K562 (cell line): ENCODE results near the gene USF2. TPM values are rescaled to one million over a fixed set of nuclear protein-coding genes. Genes with fewer than 3 reads are reported as not detected.

ENCODE experiments used
- ATF1 ChIP-seq, 2 experiments: fragments of 450-650 bp in 1 of 2; IDR thresholded peaks; 2 replicates each; pipeline ENCODE4 v1.6.1; 2016; ENCODE audit warnings: missing compliant biosample characterization in 1 of 2, missing genetic modification characterization in 1 of 2
- CXXC5 ChIP-seq: fragments of 250-450 bp; sonication (Bioruptor Pico); IDR thresholded peaks from 2 replicates; pipeline ENCODE4 v1.8.0; 2022; ENCODE audit warnings: inconsistent platforms, mild to moderate bottlenecking, moderate library complexity
- E2F1 ChIP-seq: sonication (generic); formaldehyde crosslinking; IDR thresholded peaks from 2 replicates; pipeline ENCODE4 v1.8.1; 2023; ENCODE audit warnings: mild to moderate bottlenecking, missing genetic modification reagents, moderate library complexity
- ELK3 ChIP-seq: fragments of 450-650 bp; formaldehyde crosslinking; IDR thresholded peaks from 2 replicates; pipeline ENCODE4 v1.4.0; 2020; ENCODE audit warnings: mild to moderate bottlenecking
- ETS2 ChIP-seq: IDR thresholded peaks from 2 replicates; pipeline ENCODE4 v1.6.1; 2016; ENCODE audit warnings: borderline replicate concordance, missing genetic modification characterization, mild to moderate bottlenecking, moderate library complexity, missing compliant biosample characterization; ENCODE audit not compliant: poor library complexity, severe bottlenecking
- FOXJ2 ChIP-seq: fragments of 200-800 bp; sonication (Bioruptor generic); IDR thresholded peaks from 2 replicates; pipeline ENCODE4 v1.6.1; 2016; ENCODE audit warnings: missing genetic modification characterization, missing compliant biosample characterization
- ID3 ChIP-seq, 2 experiments: fragments of 250-450 bp in 1 of 2; fragments of 450-650 bp in 1 of 2; sonication (Bioruptor Pico) in 1 of 2; IDR thresholded peaks; 2 replicates each; pipeline versions ENCODE4 v1.6.1 to v1.8.0; 2016 to 2021; ENCODE audit warnings: mild to moderate bottlenecking in 2 of 2, moderate library complexity in 2 of 2, missing compliant biosample characterization in 1 of 2, missing genetic modification characterization in 1 of 2
- JUND ChIP-seq, 2 experiments: IDR thresholded peaks; 2 replicates in 1 of 2; 3 replicates in 1 of 2; pipeline ENCODE4 v1.6.1; 2011; ENCODE audit warnings: borderline replicate concordance in 2 of 2, low read depth in 2 of 2, low read length in 2 of 2, improper control_type of control experiment in 1 of 2, missing biosample characterization in 1 of 2, missing genetic modification characterization in 1 of 2, missing genetic modification reagents in 1 of 2
- KLF10 ChIP-seq: fragments of 250-450 bp; sonication (Bioruptor Pico); IDR thresholded peaks from 2 replicates; pipeline ENCODE4 v1.6.1; 2021; ENCODE audit warnings: matching md5 sums
- MAZ ChIP-seq, 2 experiments: fragments of 450-650 bp in 1 of 2; sonication (generic) in 1 of 2; formaldehyde crosslinking; IDR thresholded peaks in 1 of 2; conservative IDR thresholded peaks in 1 of 2; 2 replicates each; pipeline versions ENCODE4 v1.4.0 to v1.5.0; 2020; ENCODE audit warnings: mild to moderate bottlenecking in 1 of 2, missing genetic modification reagents in 1 of 2
- NR0B1 ChIP-seq: fragments of 450-650 bp; IDR thresholded peaks from one replicate; pipeline ENCODE4 v1.6.1; 2018; ENCODE audit warnings: mild to moderate bottlenecking, moderate library complexity; ENCODE audit not compliant: partially characterized antibody
- RCOR1 ChIP-seq, 2 experiments: IDR thresholded peaks; 2 replicates each; pipeline ENCODE4 v1.6.1; 2012; ENCODE audit warnings: low read depth in 2 of 2, low read length in 2 of 2, borderline replicate concordance in 1 of 2, improper control_type of control experiment in 1 of 2
- SP1 ChIP-seq: sonication (generic); formaldehyde crosslinking; IDR thresholded peaks from 2 replicates; pipeline ENCODE4 v1.8.1; 2022; ENCODE audit warnings: mild to moderate bottlenecking, missing genetic modification reagents
- TCF7L2 ChIP-seq: fragments of 150-350 bp; IDR thresholded peaks from 2 replicates; pipeline ENCODE4 v1.6.1; 2016; ENCODE audit warnings: low read depth, mild to moderate bottlenecking, low read length, moderate library complexity
- THRAP3 ChIP-seq: fragments of 450-650 bp; IDR thresholded peaks from 2 replicates; pipeline ENCODE4 v1.6.1; 2016; ENCODE audit warnings: mild to moderate bottlenecking, inconsistent platforms, borderline replicate concordance
- USF2 ChIP-seq: sonication (generic); formaldehyde crosslinking; IDR thresholded peaks from 2 replicates; pipeline ENCODE4 v1.5.0; 2020; ENCODE audit warnings: missing genetic modification reagents
- ZBTB33 ChIP-seq: sonication (generic); formaldehyde crosslinking; IDR thresholded peaks from 2 replicates; pipeline ENCODE4 v1.8.1; 2023; ENCODE audit warnings: mild to moderate bottlenecking, missing genetic modification reagents
- polyA plus RNA-seq, 8 experiments: library from polyadenylated mRNA; depleted of rRNA in 4 of 8; stranded (reverse) in 5 of 8; unstranded in 3 of 8; fragments of >200 nt; fragmentation: Nextera tagmentation in 2 of 8; fragmentation: Illumina TruSeq in 1 of 8; extraction: Ambion mirVana in 2 of 8; extraction: Trizol in 1 of 8; gene quantifications; 2 replicates each; pipeline versions ENCODE4 v1.2.1 to v1.2.3, GENCODE V29; 2011 to 2014; ENCODE audit warnings: inconsistent platforms in 1 of 8, missing spikeins in 1 of 8
- total RNA-seq, 7 experiments: library from RNA; depleted of rRNA in 6 of 7; stranded (reverse); fragments of >200 nt in 6 of 7; fragmentation: Illumina TruSeq in 2 of 7; extraction: Trizol in 2 of 7; gene quantifications; 2 replicates each; pipeline versions ENCODE4 v1.2.1 to v1.2.3, GENCODE V29; 2011 to 2021; ENCODE audit warnings: low replicate concordance in 1 of 7

The USF2 gene
- total and polyA plus RNA-seq, 9 of the 15 experiments (the other 6 are each of a cell fraction or from before 2014, with no cell fraction given) = 0.27 to 93.7 (median 58.4) TPM

GRCh38 chr19:35224681-35225571, 43.8 kb upstream of the USF2 start (continued):
- TF ChIP-seq USF2 (CRISPR knock-in tag) (0 out of 2 replicates have a peak, but pooled peaks have one; percentile 26), ID3 (CRISPR knock-in tag; IDR thresholded peaks at IDR 0.05) (no peak), ID3 (tag; IDR thresholded peaks at IDR 0.05) (no peak), NR0B1 (no peak), MAZ (CRISPR knock-in tag; conservative IDR thresholded peaks at IDR 0.05 in 1 of 2, IDR thresholded peaks at IDR 0.05 in 1 of 2) (peak; percentile 53 to 83; a peak in 2 of 4 replicates), ELK3 (CRISPR knock-in tag) (no peak), THRAP3 (no peak), KLF10 (CRISPR knock-in tag) (no peak), ETS2 (tag) (no peak), SP1 (CRISPR knock-in tag) (0 out of 2 replicates have a peak, but pooled peaks have one; percentile 48), JUND (IDR thresholded peaks at IDR 0.05; ENCODE audit: borderline replicate concordance, low read depth, low read length) (no peak), JUND (tag; IDR thresholded peaks at IDR 0.05; ENCODE audit: borderline replicate concordance, low read depth, low read length) (no peak; the same call in 2 of the 3 replicates), FOXJ2 (tag) (no peak), ATF1 (CRISPR knock-in tag; IDR thresholded peaks at IDR 0.05) (no peak), ATF1 (tag; IDR thresholded peaks at IDR 0.05) (no peak; the same call in 1 of the 2 replicates), CXXC5 (CRISPR knock-in tag) (peak; percentile 37), TCF7L2 (no peak), E2F1 (CRISPR knock-in tag) (no peak), RCOR1 (IDR thresholded peaks at IDR 0.05; ENCODE audit: borderline replicate concordance in 1 of 2, low read depth in 2 of 2, low read length in 2 of 2) (0 out of 4 replicates have a peak, but pooled peaks of 1 of the 2 experiments have one; percentile 33), ZBTB33 (CRISPR knock-in tag) (peak; percentile 90)
